Activated CD8-positive, alpha-beta memory T cell treated with anti-CD3 and anti-CD28 coated beads for 48 hours (primary cell): ENCODE data around the gene LIX1.

Experiments used
- DNase-seq, 3 experiments: peaks; one replicate each; pipeline ENCODE4 v3.0.0-alpha.2; 2020; ENCODE audit warnings: low read depth in 2 of 3, low spot score in 2 of 3

LIX1 gene

GRCh38 chr5:97076098-97076497, 66.3 kb downstream of the LIX1 start:
- DNase-seq = no peak

GRCh38 chr5:97075649-97076048, 66.8 kb downstream of the LIX1 start:
- no peak for DNase-seq

GRCh38 chr5:97074859-97075489, 67.4 kb downstream of the LIX1 start:
- no peak for DNase-seq

GRCh38 chr5:97073420-97073819, 69.0 kb downstream of the LIX1 start:
- no peak for DNase-seq

- no peak for DNase-seq
These were observed 69.7 kb downstream of the LIX1 start for GRCh38 chr5:97072696-97073095.

- DNase-seq = no peak
These were observed 70.4 kb downstream of the LIX1 start for GRCh38 chr5:97071993-97072392.

- no peak for DNase-seq
These were observed 71.3 kb downstream of the LIX1 start for GRCh38 chr5:97071101-97071500.

GRCh38 chr5:97070234-97070633, 72.2 kb downstream of the LIX1 start:
- no peak for DNase-seq

- DNase-seq = no peak
These were observed 75.0 kb downstream of the LIX1 start for GRCh38 chr5:97067296-97067850.

- DNase-seq = no peak
These were observed 76.9 kb downstream of the LIX1 start for GRCh38 chr5:97065475-97065874.

- DNase-seq = no peak
These were observed 79.2 kb downstream of the LIX1 start for GRCh38 chr5:97063251-97063650.

GRCh38 chr5:97062046-97062445, 80.4 kb downstream of the LIX1 start:
- no peak for DNase-seq

- DNase-seq = no peak
These were observed 86.1 kb downstream of the LIX1 start for GRCh38 chr5:97056263-97056662.

- DNase-seq = no peak
These were observed 93.2 kb downstream of the LIX1 start for GRCh38 chr5:97049175-97049574.

- DNase-seq = no peak
These were observed 95.3 kb downstream of the LIX1 start for GRCh38 chr5:97047076-97047475.

- DNase-seq = no peak
These were observed 96.0 kb downstream of the LIX1 start for GRCh38 chr5:97046270-97046982.

GRCh38 chr5:97044052-97044451, 98.4 kb downstream of the LIX1 start:
- DNase-seq = no peak

GRCh38 chr5:97043511-97043910, 98.9 kb downstream of the LIX1 start:
- DNase-seq = no peak

GRCh38 chr5:97042996-97043395, 99.4 kb downstream of the LIX1 start:
- DNase-seq = no peak
